ENCODE measurements around the gene ATRX. TPM values are rescaled to one million over a fixed set of nuclear protein-coding genes. Genes with fewer than 3 reads are reported as not detected.

ATRX gene
- total and polyA plus RNA-seq, 2 of the 8 experiments (the other 6 are each of a cell fraction or from before 2014, with no cell fraction given) = 28.4 to 97.8 TPM

GRCh38 chrX:77603635-77604336 is 182.2 kb downstream of the ATRX start:
- Histone ChIP-seq H3K79me2 (ENCODE audit: control insufficient read depth in 1 of 2, insufficient read depth in 2 of 2, low read length in 2 of 2) (no peaks in the 10 kb centered on the region), H3K4me3 (ENCODE audit: extremely low read depth in 1 of 4, insufficient read depth in 2 of 4, low read depth in 3 of 4, low read length in 4 of 4) (no peak overlapping the region), H3K4me1 (replicated peaks in 1 of 4; ENCODE audit: control insufficient read depth in 3 of 4, insufficient read depth in 4 of 4, low read length in 3 of 4) (no peaks in the 10 kb centered on the region), H3K23me2 (ENCODE audit: low read depth, low read length) (no peaks in the 10 kb centered on the region), H3K9ac (replicated peaks in 1 of 4; ENCODE audit: extremely low read depth in 1 of 4, low read depth in 3 of 4, low read length in 3 of 4) (no peak overlapping the region), H4K5ac (ENCODE audit: insufficient read length, low read depth, low read length) (no peak overlapping the region), H3K56ac (replicated peaks; ENCODE audit: insufficient read length, low read depth, low read length) (no peak overlapping the region), H3K27me3 (replicated peaks in 1 of 4; ENCODE audit: control insufficient read depth in 3 of 4, extremely low read depth in 1 of 4, insufficient read depth in 3 of 4, low read length in 3 of 4) (no peaks in the 10 kb centered on the region), H3K4me2 (ENCODE audit: insufficient read depth in 1 of 2, low read depth in 2 of 2, low read length in 2 of 2) (no peak overlapping the region), H3K79me1 (ENCODE audit: low read depth, low read length) (no peaks in the 10 kb centered on the region), H3K14ac (ENCODE audit: insufficient read length) (no peak overlapping the region), H4K8ac (ENCODE audit: extremely low read depth, insufficient read depth, low read length) (no peak overlapping the region), H2AFZ (ENCODE audit: low read length) (no peak overlapping the region), H4K91ac (replicated peaks; ENCODE audit: insufficient read length, low read length) (no peak overlapping the region), H2BK15ac (ENCODE audit: low read length) (no peak overlapping the region), H2AK5ac (ENCODE audit: low read depth, low read length) (no peak overlapping the region), H3K27ac (ENCODE audit: low read depth, low read length) (no peak overlapping the region), H4K20me1 (replicated peaks in 1 of 2; ENCODE audit: control insufficient read depth in 1 of 2, insufficient read depth in 2 of 2, low read length in 2 of 2) (no peaks in the 10 kb centered on the region), H3K4ac (replicated peaks; ENCODE audit: insufficient read length, low read depth, low read length) (no peak overlapping the region), H3K18ac (ENCODE audit: extremely low read depth, low read length) (no peak overlapping the region), H3K23ac (ENCODE audit: insufficient read length) (no peak overlapping the region), H3K36me3 (ENCODE audit: control insufficient read depth in 2 of 4, insufficient read depth in 4 of 4, low read length in 3 of 4) (peaks cover 0 to 10% (median 0%) of the 10 kb centered on the region in 4 experiments; a peak in 2 of 8 replicates), H2BK120ac (replicated peaks; ENCODE audit: low read depth, low read length) (no peak overlapping the region), H2BK20ac (ENCODE audit: low read length) (no peak overlapping the region), H2BK5ac (ENCODE audit: low read depth, low read length) (no peak overlapping the region), H2BK12ac (ENCODE audit: low read depth, low read length) (no peak overlapping the region), H3K9me3 (ENCODE audit: insufficient read depth in 2 of 2, low read depth in 1 of 2, low read length in 1 of 2) (no peaks in the 10 kb centered on the region)
- CTCF ChIA-PET (ENCODE audit: partially characterized antibody) = no interaction called here
- WGBS, 2 experiments (ENCODE audit: extremely low coverage in 1 of 2, insufficient coverage in 1 of 2, insufficient read length in 1 of 2, insufficient replicate concordance in 2 of 2, low coverage in 1 of 2, low lambda C conversion rate in 2 of 2, missing lambda C conversion rate in 1 of 2) = 83% methylated on average over 2 of the region's 2 CpGs; no CpG with 5 or more reads in 1 of the 2 experiments
- DNase-seq (ENCODE audit: low read depth in 1 of 2, low spot score in 2 of 2) (no peak), FAIRE-seq (no peak)
- POLR2A ChIA-PET (ENCODE audit: partially characterized antibody) = no interaction called here
- no peak for TF ChIP-seq BCL11A (IDR thresholded peaks at IDR 0.05; ENCODE audit: low read depth in 2 of 2, low read length in 2 of 2)
- no peak for TF ChIP-seq ZNF274 (IDR thresholded peaks at IDR 0.05; ENCODE audit: borderline replicate concordance, extremely low read depth, low read length)
- no peak for TF ChIP-seq JUN (IDR thresholded peaks at IDR 0.05; ENCODE audit: low read depth, low read length)
- no peak for TF ChIP-seq TCF12 (IDR thresholded peaks at IDR 0.05; ENCODE audit: low read depth, low read length)
- no peak for TF ChIP-seq SIN3A (conservative IDR thresholded peaks at IDR 0.05 in 1 of 2, IDR thresholded peaks at IDR 0.05 in 1 of 2; ENCODE audit: low read depth in 1 of 2, low read length in 2 of 2)
- no peak for TF ChIP-seq NRF1 (IDR thresholded peaks at IDR 0.05; ENCODE audit: low read depth, low read length)
- no peak for TF ChIP-seq SP1 (IDR thresholded peaks at IDR 0.05; ENCODE audit: low read depth, low read length)
- no peak for TF ChIP-seq EP300 (IDR thresholded peaks at IDR 0.05; ENCODE audit: borderline replicate concordance in 1 of 2, low read depth in 2 of 2, low read length in 2 of 2)
- TF ChIP-seq SRF (IDR thresholded peaks at IDR 0.05; ENCODE audit: low read depth, low read length) = no peak
- no peak for TF ChIP-seq MAFK (IDR thresholded peaks at IDR 0.05; ENCODE audit: low read depth, low read length)
- TF ChIP-seq CBX5 (IDR thresholded peaks at IDR 0.05; ENCODE audit: low read depth, low read length) = no peak
- TF ChIP-seq GABPA (IDR thresholded peaks at IDR 0.05; ENCODE audit: borderline replicate concordance, insufficient read depth, low read length) = no peak
- TF ChIP-seq RBBP5 (IDR thresholded peaks at IDR 0.05; ENCODE audit: borderline replicate concordance, low read depth, low read length) = no peak
- no peak for TF ChIP-seq SIRT6 (IDR thresholded peaks at IDR 0.05; ENCODE audit: low read length)

Data from H1 (cell line).